HG02885 (cell line): ENCODE data around the gene MS4A8.
"Not testable (repeated sequence)": the region's sequence is repeated elsewhere in the genome, so short reads cannot be mapped to it uniquely, and the experiment has no call there.

Source experiments
- ATAC-seq: cut with Tn5 transposase; IDR thresholded peaks from one replicate; pipeline ENCODE4 v1.9.1; 2021; ENCODE audit warnings: mild to moderate bottlenecking; ENCODE audit not compliant: unreplicated experiment, poor library complexity

MS4A8 gene

DNA sequence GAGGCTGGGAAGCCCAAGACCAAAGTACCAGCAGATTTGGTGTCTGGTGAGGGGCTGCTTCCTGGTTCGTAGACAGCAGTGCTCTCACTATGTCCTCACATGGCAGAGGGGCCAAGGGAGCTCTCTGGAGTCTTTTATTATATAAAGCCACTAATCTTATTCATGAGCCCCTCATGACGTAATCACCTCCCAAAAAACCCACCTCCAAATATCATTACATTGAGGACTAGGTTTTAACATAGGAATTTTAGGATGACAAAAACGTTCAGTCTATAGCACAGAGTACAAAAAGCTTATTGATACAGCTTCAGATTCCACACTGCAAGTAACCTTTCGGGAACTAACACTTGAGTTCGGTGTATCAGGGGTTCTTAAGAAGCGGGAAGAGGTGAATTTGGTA is 21.0 kb downstream of the MS4A8 start:
- no peak for ATAC-seq

- no peak for ATAC-seq
Observed at GRCh38 chr11:60724420-60724819, 25.0 kb downstream of the MS4A8 start, which contains the start of gene MS4A18. Gene MS4A18, plus strand, starts transcription at chr11:60724720.

GRCh38 chr11:60725592-60725991 is 26.2 kb downstream of the MS4A8 start:
- no peak for ATAC-seq

DNA sequence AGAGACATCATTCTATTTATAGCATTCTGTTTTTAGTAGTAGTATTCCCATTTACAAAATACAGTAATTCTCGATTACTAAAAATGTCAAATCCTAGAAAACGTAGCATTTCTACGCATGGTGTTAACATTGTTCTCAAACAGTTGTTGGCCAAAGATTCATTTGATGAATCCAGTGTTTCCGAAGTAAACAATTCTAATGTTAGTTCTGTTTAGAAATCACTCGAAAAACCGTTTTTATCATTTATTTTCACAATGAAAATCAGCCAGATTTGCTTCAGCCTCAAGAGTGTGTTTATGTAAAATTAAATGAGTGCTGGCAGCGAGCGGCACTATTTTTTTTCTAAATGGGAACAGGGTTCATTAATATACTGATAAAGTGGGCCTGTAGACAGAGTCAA is 32.2 kb downstream of the MS4A8 start:
- ATAC-seq, result no peak

GRCh38 chr11:60734279-60734678 is 34.9 kb downstream of the MS4A8 start:
- ATAC-seq, result no peak

GRCh38 chr11:60739114-60739513 is 39.7 kb downstream of the MS4A8 start:
- no peak for ATAC-seq

DNA sequence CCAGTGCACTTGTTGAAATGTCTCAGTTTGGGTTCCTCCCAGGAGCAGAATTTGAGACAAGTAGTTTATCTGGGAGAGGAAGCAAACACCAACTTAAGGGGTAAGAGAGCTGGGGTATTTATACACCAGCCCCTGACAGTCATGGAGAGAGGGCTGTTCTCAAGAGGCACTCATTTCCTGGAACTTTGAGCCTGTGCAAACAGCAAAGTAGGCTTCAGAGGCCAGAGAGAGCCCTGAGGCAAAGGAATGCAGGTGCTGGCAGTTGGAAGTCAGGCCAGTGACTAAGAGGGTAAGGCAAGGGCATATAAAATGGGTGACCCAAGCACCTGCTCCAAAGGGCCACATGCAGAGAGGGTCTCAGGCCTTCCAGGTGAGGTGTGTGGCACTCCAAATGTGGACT is 41.2 kb downstream of the MS4A8 start:
- ATAC-seq, result no peak

DNA sequence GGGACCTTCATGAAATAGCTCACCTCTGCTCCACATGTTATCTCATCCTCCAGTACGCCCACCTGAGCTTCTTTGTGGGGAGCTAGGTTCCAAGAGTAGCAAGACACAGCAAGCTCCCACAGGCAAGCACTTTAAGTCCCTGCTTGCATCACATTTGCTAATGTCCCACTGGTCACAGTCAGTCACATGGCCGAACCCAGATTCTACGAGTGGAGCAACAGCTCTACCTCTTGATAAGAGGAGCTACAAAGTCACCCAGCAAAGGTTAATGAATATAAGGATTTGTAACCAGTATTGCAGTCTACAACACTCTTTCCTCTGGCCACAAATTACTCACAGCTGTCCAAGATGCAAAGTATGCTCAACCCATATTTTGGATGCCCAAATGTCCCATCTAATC is 42.0 kb downstream of the MS4A8 start:
- ATAC-seq, result no peak

GRCh38 chr11:60743058-60743457 is 43.6 kb downstream of the MS4A8 start:
- ATAC-seq, result no peak

DNA sequence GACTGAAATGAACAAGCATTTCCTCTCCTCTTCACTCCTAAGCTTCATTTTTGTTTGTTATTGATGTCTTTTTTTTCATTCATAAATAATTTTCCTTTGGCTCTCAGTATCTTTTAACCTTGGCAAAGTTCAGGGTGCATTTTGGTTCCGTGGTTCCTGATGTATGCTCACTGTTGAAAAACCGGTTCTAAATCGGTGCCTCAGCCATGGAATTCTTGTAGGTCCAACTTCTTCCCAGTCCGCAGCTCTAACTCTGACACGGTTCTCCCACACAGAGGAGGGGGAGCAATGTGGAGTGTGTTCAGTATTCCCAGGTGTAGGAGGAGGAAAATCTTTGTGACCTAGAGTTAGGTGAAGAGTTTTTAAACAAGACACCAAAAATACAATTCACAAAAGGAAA is 44.7 kb downstream of the MS4A8 start:
- ATAC-seq, result no peak

DNA sequence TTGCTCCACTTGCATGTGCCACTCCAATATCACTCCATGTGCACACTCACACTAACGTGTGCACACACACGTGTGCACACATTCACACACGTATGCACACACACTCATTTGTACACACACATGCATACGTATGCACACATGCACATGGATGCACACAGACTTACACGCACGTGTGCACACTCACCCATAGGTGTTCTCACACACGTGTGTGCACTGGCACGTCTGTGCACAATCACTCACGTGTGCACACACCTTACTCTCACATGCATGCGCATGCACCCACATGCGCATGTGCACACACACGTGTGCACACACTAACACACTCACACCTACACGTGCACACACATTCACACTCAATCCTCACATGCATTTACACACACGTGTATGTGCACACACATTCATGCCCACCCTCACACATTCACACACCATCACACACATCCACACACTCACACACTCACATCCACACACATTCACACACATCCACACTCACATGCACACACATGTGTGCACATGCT is 48.0 kb downstream of the MS4A8 start:
- ATAC-seq, result no peak

GRCh38 chr11:60748225-60748624 is 48.8 kb downstream of the MS4A8 start:
- ATAC-seq, result no peak

DNA sequence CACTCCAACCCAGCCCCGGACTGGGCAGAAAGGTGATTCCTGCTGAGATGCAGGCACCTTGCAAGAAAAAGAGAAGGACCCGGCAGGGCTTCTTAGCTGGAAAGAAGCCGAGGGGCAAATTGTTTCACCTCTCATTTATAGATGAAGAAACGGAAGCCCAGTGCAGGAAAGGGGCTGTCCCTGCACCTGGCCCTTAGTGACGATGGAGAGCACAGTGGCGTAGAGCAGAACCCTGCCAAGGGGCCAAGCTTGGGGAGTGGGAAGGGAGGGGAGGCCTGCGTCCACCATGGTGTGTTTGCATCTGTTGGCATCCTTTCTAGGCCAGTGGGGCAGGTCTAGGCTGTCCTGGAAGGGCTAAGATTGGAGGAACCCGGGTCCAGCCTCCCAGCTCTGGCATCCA is 49.4 kb downstream of the MS4A8 start:
- no peak for ATAC-seq

- ATAC-seq, result no peak
Observed at GRCh38 chr11:60750911-60751310, 51.5 kb downstream of the MS4A8 start.

DNA sequence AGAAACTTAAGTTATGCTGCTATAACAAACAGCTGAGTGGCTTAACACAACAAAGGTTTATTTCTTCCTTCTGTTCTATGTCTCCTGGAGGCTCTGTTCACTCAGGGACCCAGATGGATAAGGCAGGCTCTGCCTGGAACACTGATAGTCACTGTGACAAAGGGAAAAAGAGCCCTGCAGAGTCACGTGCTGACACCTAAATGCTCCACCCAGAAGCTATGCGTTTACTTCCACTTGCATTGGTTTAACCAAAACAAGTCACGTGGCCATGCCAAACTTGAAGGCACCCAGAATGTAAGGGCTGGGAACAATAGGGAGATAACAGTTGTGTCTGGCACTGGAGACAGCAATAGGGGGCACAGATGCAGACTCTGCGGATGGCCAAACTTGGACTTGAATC is 53.9 kb downstream of the MS4A8 start:
- no peak for ATAC-seq

GRCh38 chr11:60754887-60755286 is 55.5 kb downstream of the MS4A8 start:
- no peak for ATAC-seq

- ATAC-seq, result no peak
Observed at GRCh38 chr11:60756307-60757032, 57.1 kb downstream of the MS4A8 start, which contains the start of gene MS4A15. Gene MS4A15, plus strand, starts transcription at chr11:60756867. Its CDS starts 6,867 bp downstream, at chr11:60763734.

DNA sequence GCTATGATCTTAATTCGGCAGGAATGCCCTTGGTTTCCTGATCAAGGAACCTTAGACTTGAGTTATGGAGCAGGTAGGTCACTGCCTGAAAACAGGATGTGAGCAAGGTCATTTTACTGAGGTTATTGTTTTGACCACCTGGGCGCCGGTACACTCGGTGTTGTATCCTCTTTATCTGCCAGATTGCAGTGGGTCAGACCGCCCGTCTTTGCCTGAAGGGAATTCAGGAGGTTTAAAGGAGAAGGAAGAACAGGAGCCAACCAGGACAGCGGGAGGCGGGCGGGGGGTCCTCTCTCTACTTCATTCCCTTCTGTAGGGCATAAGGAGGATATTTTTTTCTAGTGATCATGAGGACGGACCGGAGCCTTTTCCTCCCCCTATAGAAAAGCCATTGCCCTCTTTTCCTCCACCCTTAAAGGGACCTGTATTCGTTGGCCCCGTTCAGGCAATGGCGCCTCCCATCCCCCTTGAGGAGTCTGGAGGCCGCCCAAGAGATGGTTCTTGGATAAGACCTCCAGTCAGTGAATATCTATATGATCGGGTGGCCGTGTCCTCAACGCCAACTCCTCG is 57.9 kb downstream of the MS4A8 start:
- ATAC-seq, result no peak

- not testable (repeated sequence) for ATAC-seq
Observed at GRCh38 chr11:60758671-60759070, 59.3 kb downstream of the MS4A8 start.

- ATAC-seq, result not testable (repeated sequence)
Observed at GRCh38 chr11:60759438-60760225, 60.2 kb downstream of the MS4A8 start.
